Measurements from ENCODE around the gene CFAP251.
"Not testable (repeated sequence)": the region's sequence is repeated elsewhere in the genome, so short reads cannot be mapped to it uniquely, and the experiment has no call there.

CFAP251 gene

DNA sequence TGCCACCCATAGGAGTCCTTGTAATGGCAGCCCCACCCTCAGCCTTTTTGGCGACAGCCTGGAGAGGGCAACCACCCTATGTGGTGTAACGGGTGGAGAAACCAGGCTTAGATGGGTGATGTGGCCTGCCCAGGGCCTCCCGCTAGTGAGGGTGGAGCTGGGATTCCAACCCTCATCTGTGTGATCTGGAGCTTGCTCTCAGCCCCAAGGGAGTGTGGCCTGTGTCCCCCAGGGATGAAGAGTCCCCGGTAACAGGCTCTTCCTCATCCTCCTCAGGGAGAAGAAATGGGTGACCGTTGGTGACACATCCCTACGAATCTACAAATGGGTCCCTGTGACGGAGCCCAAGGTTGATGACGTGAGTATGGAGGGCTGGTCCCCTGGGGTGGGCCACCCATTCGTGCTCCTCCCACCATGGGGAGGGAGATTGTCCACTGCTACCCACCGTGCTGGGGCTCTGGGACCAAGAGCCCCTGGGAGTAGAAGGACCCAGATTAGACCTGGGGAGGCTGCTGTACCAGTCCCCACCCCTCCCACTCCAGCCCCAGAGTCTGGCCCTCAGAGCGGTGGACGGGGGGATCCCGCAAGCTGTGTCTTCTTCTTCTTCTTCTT lies 112.1 kb downstream of the CFAP251 start:
- no peak for DNase-seq

DNA sequence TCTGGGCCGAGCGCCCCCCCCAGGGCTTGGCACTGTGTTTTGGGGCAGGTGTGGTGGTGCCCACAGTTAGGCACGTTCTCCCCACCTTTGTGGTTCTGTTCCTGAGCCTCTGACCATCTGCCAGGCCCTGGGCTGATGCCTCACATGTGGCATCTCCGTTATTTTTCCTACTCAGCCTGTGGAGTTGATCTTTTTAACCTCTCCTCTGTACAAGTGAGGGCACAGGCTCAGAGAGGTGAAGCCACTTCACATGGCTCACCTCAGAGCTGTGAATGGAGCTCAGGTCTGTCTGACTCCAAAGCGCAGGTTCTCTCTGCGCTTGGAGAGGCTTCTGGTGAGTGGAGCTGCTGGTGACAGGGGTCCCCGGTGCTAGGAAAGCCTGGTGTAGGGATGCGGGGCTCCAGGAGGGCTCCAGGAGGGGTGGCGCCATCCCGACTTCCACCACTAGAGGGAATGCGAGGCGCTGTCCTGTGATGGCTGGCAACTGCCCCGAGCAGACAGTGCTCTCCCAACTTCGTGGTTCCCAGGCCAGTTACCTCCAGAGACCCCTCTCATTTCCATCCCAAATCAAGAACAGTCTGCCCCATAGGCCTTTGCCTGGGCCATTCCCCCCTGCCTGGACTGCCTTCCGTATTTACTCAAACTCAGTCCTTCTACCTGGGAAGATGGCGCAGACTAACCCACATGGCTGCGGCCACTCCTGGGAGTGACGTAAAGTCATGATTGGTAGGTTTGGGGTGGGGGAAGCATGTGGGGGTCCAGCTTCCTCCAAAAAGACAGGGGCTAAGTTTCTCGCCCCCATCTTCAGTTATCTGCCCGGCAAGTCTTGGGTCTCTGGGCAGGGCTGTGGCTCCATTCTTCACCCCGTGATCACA lies 113.2 kb downstream of the CFAP251 start:
- DNase-seq: no peak

DNA sequence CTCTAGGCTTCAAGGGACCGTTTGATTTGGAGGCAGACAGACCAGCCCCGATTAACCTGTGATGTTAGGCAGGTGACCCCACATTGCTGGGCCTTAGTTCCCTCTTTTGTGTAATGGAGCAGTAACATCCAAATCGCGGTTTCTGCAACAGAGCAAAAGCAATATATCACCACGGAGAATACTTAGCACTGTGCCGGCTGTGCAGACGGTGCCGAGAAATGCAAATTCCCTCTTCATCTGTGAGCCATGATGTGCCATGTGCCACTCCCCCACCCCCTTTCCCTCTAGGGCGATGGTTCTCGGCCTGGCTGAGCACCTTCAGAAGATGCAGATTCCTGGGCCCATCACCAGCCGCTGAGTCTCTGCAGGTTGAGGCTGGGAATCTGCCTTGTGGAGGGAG lies 114.2 kb downstream of the CFAP251 start:
- no peak for DNase-seq

- no peak for DNase-seq
These were observed 116.9 kb downstream of the CFAP251 start for GRCh38 chr12:122035292-122035691.

- no peak for DNase-seq
These were observed 117.8 kb downstream of the CFAP251 start for GRCh38 chr12:122036153-122036552.

GRCh38 chr12:122040579-122041386 lies 122.4 kb downstream of the CFAP251 start:
- no peak for DNase-seq

GRCh38 chr12:122041458-122041857 lies 123.1 kb downstream of the CFAP251 start:
- not testable (repeated sequence) for DNase-seq

GRCh38 chr12:122042910-122043309 lies 124.5 kb downstream of the CFAP251 start:
- no peak for DNase-seq

GRCh38 chr12:122043476-122043875 lies 125.1 kb downstream of the CFAP251 start:
- no peak for DNase-seq

GRCh38 chr12:122045262-122045661 lies 126.9 kb downstream of the CFAP251 start:
- no peak for DNase-seq

DNA sequence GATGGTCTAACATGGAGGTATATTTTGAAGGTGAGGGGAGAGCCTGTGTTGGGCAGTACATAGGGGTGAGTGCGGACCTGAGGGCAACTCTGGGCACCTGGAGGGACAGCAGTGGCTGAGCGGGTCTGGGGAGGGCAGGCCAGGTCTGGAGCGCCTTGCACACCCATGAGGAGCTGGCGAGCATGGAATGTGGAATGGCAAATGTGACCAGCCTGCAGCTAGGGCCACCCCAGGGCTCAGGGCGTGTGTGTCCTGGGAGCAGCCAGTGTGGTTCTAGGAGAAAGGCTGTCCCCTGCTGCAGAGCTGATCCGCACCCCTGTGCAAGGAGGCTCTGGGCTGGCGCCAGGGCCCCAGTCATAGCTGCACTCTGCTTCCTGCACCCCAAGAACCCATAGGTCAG lies 127.8 kb downstream of the CFAP251 start:
- no peak for DNase-seq

- DNase-seq: no peak
These were observed 129.8 kb downstream of the CFAP251 start for GRCh38 chr12:122048151-122048550.

DNA sequence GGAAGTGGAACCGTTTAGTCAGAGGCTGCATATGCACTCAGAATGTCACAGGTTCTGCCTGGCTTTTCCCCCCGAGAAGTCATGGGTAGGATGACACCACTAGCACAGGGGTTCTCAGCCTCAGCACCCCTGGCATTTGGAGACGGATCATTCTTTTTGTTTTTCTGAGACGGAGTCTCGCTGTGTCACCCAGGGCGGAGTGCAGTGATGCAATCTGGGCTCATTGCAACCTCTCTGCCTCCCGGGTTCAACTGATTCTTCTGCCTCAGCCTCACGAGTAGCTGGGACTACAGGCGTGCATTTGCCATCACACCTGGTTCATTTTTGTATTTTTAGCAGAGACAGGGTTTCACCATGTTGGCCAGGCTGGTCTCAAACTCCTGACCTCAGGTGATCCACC lies 131.4 kb downstream of the CFAP251 start:
- DNase-seq: no peak

- no peak for DNase-seq
These were observed 132.3 kb downstream of the CFAP251 start for GRCh38 chr12:122050706-122051105.

DNA sequence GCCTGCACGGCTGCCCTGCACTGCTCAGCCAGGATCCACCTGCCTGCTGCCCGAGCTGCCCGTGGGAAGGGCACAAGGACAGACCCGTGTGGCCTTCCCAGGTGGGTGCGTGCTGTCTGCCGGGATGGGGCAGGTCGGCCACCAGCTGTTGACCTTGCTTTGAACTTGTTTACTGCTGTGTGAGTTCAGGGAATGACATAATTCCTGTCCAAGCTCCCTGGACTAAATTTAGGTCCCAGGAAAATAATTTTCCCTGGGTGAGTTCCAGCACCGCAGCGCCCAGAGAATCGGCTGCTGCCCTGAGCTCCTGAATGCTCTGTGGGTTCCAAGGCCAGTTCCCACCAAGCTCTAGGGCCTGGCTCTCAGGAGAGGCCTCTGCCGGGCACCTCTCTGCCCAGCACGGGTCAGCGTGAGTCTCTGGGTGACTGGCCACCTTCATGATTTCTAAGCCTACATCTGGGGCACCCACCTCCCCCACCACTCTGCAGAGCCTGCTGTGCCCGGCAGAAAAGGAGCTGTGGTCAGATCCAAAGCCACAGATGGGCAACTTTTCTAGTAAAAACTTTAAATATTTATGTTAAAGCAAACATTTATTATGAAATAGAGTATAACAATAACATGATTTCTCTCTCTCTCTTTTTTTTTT lies 133.0 kb downstream of the CFAP251 start:
- DNase-seq: no peak

DNA sequence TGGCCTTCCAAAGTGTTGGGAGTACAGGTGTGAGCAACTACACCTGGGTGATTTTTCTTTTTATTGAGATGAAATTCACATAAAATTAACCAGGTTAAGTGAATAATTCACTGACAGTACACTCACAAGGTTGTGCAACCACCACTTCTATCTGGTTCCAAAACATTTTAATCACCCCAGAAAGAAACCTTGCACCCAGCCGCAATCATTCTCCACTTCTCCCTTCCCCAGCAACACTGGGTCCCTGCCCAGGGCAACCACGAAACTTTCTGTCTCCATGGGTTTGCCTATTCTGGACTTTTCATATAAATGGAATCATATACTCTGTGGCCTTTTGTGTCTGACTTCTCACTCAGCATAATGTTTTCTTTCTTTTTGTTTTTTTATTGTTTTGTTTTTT lies 133.9 kb downstream of the CFAP251 start:
- DNase-seq: no peak
